Ishikawa (cell line): ENCODE measurements around the gene GNPDA1.

Experiments
- FOXM1 ChIP-seq: IDR thresholded peaks from 2 replicates; pipeline ENCODE4 v1.6.1; 2012; ENCODE audit warnings: low read depth, borderline replicate concordance
- REST ChIP-seq: IDR thresholded peaks from 2 replicates; pipeline ENCODE4 v1.6.1; 2012; ENCODE audit warnings: low read depth, mild to moderate bottlenecking
- YY1 ChIP-seq: IDR thresholded peaks from 2 replicates; pipeline ENCODE4 v1.6.1; 2012; ENCODE audit warnings: low read depth

- TF ChIP-seq REST (no peak), FOXM1 (no peak), YY1 (no peak)
Observed at GRCh38 chr5:141976176-141976575, 36.7 kb downstream of the GNPDA1 start.
